ENCODE results near the gene DIDO1.
"Not testable (repeated sequence)": the region's sequence is repeated elsewhere in the genome, so short reads cannot be mapped to it uniquely, and the experiment has no call there.

The DIDO1 gene

DNA sequence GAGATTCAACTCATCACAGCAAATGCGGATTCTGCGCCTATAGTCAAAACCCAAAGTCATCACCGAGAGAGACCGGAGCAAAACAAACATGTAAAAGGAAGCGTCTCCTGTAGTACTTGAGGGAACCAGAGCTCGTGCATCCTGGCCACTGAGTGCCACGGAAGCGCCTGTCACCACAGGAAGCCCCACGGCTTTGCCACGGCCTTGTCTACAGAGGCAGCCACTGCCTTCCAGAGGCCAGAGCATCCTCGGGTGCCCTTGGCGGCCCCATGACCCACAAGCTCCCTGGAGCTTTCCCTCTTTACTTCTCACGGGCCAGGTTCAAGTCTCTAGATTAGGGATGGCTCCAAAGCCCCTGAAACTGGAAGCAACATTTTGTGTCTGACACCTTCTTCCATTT, 72.2 kb downstream of the DIDO1 start:
- H3K79me2 ChIP-seq: no peaks in the 10 kb centered on the region
- no peak overlapping the region for H3K27ac ChIP-seq
- H3K36me3 ChIP-seq (ENCODE audit: control insufficient read depth, insufficient read depth, low read length): no peaks in the 10 kb centered on the region

DNA sequence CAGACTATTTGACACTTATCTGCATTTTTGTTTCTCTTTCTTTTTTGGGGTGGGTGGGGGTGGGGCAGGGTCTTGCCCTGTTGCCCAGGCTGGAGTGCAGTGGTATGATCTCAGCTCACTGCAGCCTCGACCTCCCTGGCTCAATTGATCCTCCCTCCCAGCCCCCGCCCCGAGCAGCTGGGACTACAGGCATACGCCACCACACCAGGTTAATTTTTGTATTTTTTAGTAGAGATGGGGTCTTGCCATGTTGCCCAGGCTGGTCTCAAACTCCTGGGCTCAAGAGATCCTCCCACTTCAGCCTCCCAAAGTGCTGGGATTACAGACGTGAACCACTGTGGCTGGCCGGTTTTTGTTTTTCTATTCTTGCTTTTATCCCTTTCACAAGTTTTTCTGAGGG, 73.0 kb downstream of the DIDO1 start:
- not testable (repeated sequence) for H3K4me3 ChIP-seq (ENCODE audit: low read depth, low read length); H3K79me2 ChIP-seq; H3K27ac ChIP-seq; H3K4me1 ChIP-seq; H3K4me2 ChIP-seq (ENCODE audit: low read length); H3K27me3 ChIP-seq (ENCODE audit: control insufficient read depth, insufficient read depth, low read length); H3K9me3 ChIP-seq (ENCODE audit: control insufficient read depth, low read length); H3K36me3 ChIP-seq (ENCODE audit: control insufficient read depth, insufficient read depth, low read length); H2AFZ ChIP-seq; H3K9ac ChIP-seq

More for the DNA sequence above, 72.2 kb downstream of the DIDO1 start:
- TF ChIP-seq, protein P1, sequence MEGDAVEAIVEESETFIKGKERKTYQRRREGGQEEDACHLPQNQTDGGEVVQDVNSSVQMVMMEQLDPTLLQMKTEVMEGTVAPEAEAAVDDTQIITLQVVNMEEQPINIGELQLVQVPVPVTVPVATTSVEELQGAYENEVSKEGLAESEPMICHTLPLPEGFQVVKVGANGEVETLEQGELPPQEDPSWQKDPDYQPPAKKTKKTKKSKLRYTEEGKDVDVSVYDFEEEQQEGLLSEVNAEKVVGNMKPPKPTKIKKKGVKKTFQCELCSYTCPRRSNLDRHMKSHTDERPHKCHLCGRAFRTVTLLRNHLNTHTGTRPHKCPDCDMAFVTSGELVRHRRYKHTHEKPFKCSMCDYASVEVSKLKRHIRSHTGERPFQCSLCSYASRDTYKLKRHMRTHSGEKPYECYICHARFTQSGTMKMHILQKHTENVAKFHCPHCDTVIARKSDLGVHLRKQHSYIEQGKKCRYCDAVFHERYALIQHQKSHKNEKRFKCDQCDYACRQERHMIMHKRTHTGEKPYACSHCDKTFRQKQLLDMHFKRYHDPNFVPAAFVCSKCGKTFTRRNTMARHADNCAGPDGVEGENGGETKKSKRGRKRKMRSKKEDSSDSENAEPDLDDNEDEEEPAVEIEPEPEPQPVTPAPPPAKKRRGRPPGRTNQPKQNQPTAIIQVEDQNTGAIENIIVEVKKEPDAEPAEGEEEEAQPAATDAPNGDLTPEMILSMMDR (IDR thresholded peaks at IDR 0.05): no peak
- Histone ChIP-seq H3K9me3 (ENCODE audit: control insufficient read depth, low read length) (no peaks in the 10 kb centered on the region), H3K4me3 (ENCODE audit: low read depth, low read length) (no peak overlapping the region), H3K27me3 (ENCODE audit: control insufficient read depth, insufficient read depth, low read length) (no peaks in the 10 kb centered on the region), H3K9ac (no peak overlapping the region), H2AFZ (no peak overlapping the region), H3K4me1 (no peaks in the 10 kb centered on the region), H3K4me2 (ENCODE audit: low read length) (no peak overlapping the region)

DNA sequence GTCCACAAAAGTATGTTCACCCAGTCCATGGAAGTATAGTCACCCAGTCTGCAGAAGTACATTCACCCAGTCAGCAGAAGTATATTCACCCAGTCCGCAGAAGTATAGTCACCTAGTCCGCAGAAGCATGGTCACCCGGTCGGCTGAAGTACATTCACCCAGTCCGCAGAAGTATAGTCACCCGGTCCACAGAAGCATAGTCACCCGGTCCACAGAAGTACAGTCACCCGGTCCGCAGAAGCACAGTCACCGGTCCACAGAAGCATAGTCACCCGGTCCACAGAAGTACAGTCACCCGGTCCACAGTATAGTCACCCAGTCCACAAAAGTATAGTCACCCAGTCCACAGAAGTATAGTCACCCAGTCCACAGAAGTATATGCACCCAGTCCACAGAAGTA, 73.5 kb downstream of the DIDO1 start:
- no peaks in the 10 kb centered on the region for H3K79me2 ChIP-seq

DNA sequence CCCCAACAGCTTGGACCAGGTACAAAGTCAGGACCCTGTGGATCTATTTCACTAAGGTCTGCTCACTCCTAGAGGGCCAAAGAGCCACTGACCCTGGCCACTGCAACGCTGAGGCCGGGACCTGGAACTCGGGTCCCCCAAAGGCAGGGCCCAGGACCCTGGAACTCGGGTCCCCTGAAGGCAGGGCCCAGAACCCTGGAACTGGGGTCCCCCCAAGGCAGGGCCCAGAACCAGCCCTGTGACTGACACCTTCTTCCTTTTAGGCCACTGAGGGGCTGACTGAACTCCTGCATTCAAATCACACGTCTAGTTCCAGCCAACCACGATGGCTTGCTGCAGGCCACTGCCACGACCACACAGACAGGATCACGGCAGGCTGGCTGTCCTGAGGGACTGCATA, 74.1 kb downstream of the DIDO1 start:
- Histone ChIP-seq H3K4me3 (ENCODE audit: low read depth, low read length) (no peak overlapping the region), H3K9me3 (ENCODE audit: control insufficient read depth, low read length) (no peaks in the 10 kb centered on the region), H3K36me3 (ENCODE audit: control insufficient read depth, insufficient read depth, low read length) (no peaks in the 10 kb centered on the region), H2AFZ (no peak overlapping the region), H3K27me3 (ENCODE audit: control insufficient read depth, insufficient read depth, low read length) (no peaks in the 10 kb centered on the region), H3K4me1 (no peaks in the 10 kb centered on the region), H3K9ac (no peak overlapping the region), H3K27ac (no peak overlapping the region), H3K79me2 (no peaks in the 10 kb centered on the region), H3K4me2 (ENCODE audit: low read length) (no peak overlapping the region)
- TF ChIP-seq, protein P1 (IDR thresholded peaks at IDR 0.05): no peak

More for the DNA sequence above, 73.5 kb downstream of the DIDO1 start:
- H3K36me3 ChIP-seq (ENCODE audit: control insufficient read depth, insufficient read depth, low read length): no peaks in the 10 kb centered on the region
- H3K27me3 ChIP-seq (ENCODE audit: control insufficient read depth, insufficient read depth, low read length): no peaks in the 10 kb centered on the region
- H3K4me2 ChIP-seq (ENCODE audit: low read length): no peak overlapping the region
- TF ChIP-seq, protein P1 (IDR thresholded peaks at IDR 0.05): no peak
- no peak overlapping the region for H3K27ac ChIP-seq
- no peaks in the 10 kb centered on the region for H3K4me1 ChIP-seq
- no peak overlapping the region for H3K4me3 ChIP-seq (ENCODE audit: low read depth, low read length)
- H3K9ac ChIP-seq: no peak overlapping the region
- no peaks in the 10 kb centered on the region for H3K9me3 ChIP-seq (ENCODE audit: control insufficient read depth, low read length)
- no peak overlapping the region for H2AFZ ChIP-seq

DNA sequence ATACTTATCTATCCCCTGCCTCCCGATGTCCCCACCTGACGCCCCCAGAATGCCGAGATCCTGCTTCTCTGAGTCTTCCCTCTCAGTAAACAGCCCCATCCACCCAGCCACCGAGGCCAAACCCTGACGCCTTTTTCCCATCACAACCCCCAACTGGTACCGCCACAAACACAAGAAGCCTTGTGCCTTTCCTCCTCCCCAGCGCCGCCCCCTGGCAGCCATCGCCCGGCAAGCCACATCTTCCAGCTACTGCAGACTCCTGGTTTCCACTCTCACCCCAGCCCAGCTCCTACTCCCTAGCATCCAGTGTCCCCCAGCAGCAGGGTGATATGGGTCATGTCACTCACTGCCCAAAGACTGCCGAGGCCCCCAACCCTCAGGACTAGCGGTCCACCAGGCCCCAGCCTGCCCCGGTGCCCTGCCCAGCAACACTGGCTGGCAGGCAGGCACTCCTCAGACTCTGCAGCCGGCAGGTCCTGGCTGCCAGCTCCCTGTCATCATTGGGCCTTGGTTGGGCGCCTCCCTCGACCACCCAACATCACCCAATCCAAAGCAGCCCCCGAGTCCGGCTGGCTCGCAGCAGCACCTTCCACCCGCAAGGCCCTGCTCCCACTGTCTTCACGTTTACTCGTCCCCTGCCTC, 75.9 kb downstream of the DIDO1 start:
- H3K9me3 ChIP-seq (ENCODE audit: control insufficient read depth, low read length): no peaks in the 10 kb centered on the region
- H3K79me2 ChIP-seq: no peaks in the 10 kb centered on the region
- H3K27ac ChIP-seq: no peak overlapping the region
- no peak overlapping the region for H3K4me3 ChIP-seq (ENCODE audit: low read depth, low read length)
- H3K27me3 ChIP-seq (ENCODE audit: control insufficient read depth, insufficient read depth, low read length): no peaks in the 10 kb centered on the region
- no peak overlapping the region for H3K4me2 ChIP-seq (ENCODE audit: low read length)
- H2AFZ ChIP-seq: no peak overlapping the region
- H3K4me1 ChIP-seq: no peaks in the 10 kb centered on the region
- H3K9ac ChIP-seq: no peak overlapping the region
- TF ChIP-seq, protein P1 (IDR thresholded peaks at IDR 0.05): no peak
- H3K36me3 ChIP-seq (ENCODE audit: control insufficient read depth, insufficient read depth, low read length): no peaks in the 10 kb centered on the region

All from parathyroid adenoma (tissue), 2 donors.